ENCODE data around the gene DGKZ. TPM values are rescaled to one million over a fixed set of nuclear protein-coding genes. Genes with fewer than 3 reads are reported as not detected.

DGKZ gene
- total and polyA plus RNA-seq, 8 donors = 34.6 to 65.1 (median 40.0) TPM

GRCh38 chr11:46385169-46386004 lies 38.1 kb downstream of the DGKZ start:
- Histone ChIP-seq H3K4me3 (no peak overlapping the region), H3K9me3 (no peaks in the 10 kb centered on the region), H3K27ac (no peak overlapping the region), H3K4me1 (peaks cover 17 to 32% of the 10 kb centered on the region in 2 donors), H3K27me3 (peaks cover 30 to 85% of the 10 kb centered on the region in 2 donors), H3K36me3 (no peaks in the 10 kb centered on the region)
- ATAC-seq (no peak), DNase-seq (no peak)
- TF ChIP-seq, protein P1, sequence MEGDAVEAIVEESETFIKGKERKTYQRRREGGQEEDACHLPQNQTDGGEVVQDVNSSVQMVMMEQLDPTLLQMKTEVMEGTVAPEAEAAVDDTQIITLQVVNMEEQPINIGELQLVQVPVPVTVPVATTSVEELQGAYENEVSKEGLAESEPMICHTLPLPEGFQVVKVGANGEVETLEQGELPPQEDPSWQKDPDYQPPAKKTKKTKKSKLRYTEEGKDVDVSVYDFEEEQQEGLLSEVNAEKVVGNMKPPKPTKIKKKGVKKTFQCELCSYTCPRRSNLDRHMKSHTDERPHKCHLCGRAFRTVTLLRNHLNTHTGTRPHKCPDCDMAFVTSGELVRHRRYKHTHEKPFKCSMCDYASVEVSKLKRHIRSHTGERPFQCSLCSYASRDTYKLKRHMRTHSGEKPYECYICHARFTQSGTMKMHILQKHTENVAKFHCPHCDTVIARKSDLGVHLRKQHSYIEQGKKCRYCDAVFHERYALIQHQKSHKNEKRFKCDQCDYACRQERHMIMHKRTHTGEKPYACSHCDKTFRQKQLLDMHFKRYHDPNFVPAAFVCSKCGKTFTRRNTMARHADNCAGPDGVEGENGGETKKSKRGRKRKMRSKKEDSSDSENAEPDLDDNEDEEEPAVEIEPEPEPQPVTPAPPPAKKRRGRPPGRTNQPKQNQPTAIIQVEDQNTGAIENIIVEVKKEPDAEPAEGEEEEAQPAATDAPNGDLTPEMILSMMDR (IDR thresholded peaks at IDR 0.05) = no peak
- intact Hi-C loops (cut with DNase I) = loop anchor here in 1 of 2 donors (5.0 kb wide), 1 partner anchor 152 kb away; no protein-coding TSS in a partner anchor

DNA sequence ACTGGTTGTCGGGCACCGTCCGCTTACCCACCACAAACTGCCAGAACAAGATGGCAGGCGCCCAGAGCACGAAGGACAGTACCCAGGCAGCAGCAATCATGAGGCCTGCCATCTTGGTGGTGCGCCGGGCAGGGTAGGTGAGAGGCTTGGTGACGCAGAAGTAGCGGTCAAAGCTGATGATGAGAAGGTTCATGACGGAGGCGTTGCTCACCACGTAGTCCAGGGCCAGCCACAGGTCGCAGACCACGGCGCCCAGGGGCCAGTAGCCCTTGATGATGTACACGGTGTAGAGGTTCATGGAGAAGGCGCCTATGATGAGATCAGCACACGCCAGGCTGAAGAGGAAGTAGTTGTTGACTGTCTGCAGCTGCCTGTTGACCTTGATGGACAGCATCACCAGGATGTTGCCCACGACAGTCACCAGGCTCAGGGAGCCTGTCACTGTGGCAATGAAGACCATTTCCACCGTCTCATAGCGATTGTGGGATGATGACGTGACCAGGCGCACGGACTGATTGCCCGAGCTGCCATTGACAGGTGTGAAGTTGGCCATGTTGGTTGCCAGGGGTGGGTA lies 38.8 kb downstream of the DGKZ start:
- no peaks in the 10 kb centered on the region for H3K9me3 ChIP-seq
- TF ChIP-seq, protein P1 (IDR thresholded peaks at IDR 0.05) = no peak
- H3K36me3 ChIP-seq = no peaks in the 10 kb centered on the region
- H3K27me3 ChIP-seq = peaks cover 37 to 88% of the 10 kb centered on the region in 2 donors
- no peak for ATAC-seq
- intact Hi-C loops (cut with DNase I) = loop anchor here in 1 of 2 donors (5.0 kb wide), 1 partner anchor 151 kb away; no protein-coding TSS in a partner anchor
- no peak overlapping the region for H3K4me3 ChIP-seq
- peaks cover 19 to 37% of the 10 kb centered on the region in 2 donors for H3K4me1 ChIP-seq
- H3K27ac ChIP-seq = no peak overlapping the region
- DNase-seq = no peak

DNA sequence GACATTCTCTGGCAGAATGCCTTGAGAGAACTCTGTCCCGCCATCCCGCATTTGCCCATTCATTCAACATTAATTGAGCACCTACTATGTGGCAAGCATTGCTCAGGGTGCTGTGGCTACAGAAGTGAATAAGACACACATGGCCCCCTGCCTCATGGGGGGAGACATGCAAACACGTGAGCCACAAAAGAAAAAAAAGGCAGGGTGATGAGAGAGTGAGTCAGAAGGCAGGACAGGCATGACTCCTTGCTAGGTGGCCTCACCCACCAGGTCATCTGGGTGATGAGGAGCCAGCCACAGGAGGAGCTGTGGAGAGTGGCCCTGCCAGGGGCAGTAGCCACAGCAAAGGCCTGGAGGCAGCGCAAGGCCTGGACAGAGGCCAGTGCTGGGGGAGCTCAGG lies 39.4 kb downstream of the DGKZ start:
- Histone ChIP-seq H3K27me3 (peaks cover 41 to 88% of the 10 kb centered on the region in 2 donors), H3K9me3 (no peaks in the 10 kb centered on the region), H3K4me3 (no peak overlapping the region)

DNA sequence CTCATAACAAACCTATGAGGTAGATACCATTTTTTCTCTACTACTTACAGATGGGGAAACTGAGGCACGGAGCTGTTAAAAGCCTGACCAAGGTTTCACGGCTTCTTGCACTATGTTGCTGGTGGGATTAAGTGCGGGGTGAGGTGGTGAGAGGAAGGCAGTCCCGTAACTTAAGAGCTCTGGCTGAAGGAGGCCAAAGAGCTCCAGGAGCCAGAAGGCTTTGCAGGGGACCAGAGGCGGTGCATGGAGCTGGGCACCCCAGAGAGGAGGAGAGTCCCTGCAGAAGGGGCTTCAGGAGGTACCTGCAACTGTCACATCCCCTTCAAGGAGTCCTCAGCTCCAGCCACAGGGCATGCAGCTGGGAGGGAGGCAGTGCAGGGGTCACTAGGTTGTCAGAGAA lies 40.2 kb downstream of the DGKZ start:
- intact Hi-C loops (cut with DNase I) = loop anchor here in 1 of 2 donors (5.0 kb wide), 1 partner anchor 150 kb away; no protein-coding TSS in a partner anchor
- Histone ChIP-seq H3K27me3 (peaks cover 48 to 88% of the 10 kb centered on the region in 2 donors), H3K4me3 (no peak overlapping the region), H3K27ac (no peak overlapping the region), H3K4me1 (peaks cover 17 to 41% of the 10 kb centered on the region in 2 donors), H3K36me3 (no peaks in the 10 kb centered on the region), H3K9me3 (no peaks in the 10 kb centered on the region)
- no peak for DNase-seq
- ATAC-seq = no peak
- TF ChIP-seq, protein P1 (IDR thresholded peaks at IDR 0.05) = no peak

More for the DNA sequence above, 39.4 kb downstream of the DGKZ start:
- Histone ChIP-seq H3K36me3 (no peaks in the 10 kb centered on the region), H3K27ac (no peak overlapping the region), H3K4me1 (peaks cover 19 to 41% of the 10 kb centered on the region in 2 donors)
- TF ChIP-seq, protein P1 (IDR thresholded peaks at IDR 0.05) = no peak
- intact Hi-C loops (cut with DNase I) = loop anchor here in 1 of 2 donors (5.0 kb wide), 1 partner anchor 151 kb away; no protein-coding TSS in a partner anchor
- DNase-seq = no peak
- no peak for ATAC-seq

All from left lung (tissue), 10 donors.